Endothelial cell of umbilical vein (primary cell): ENCODE data around the gene MAPT. TPM values are rescaled to one million over a fixed set of nuclear protein-coding genes. Genes with fewer than 3 reads are reported as not detected.

ENCODE experiments used
- BruUV-seq: library from RNA; stranded (reverse); fragments of 400-500 nt; replicated peaks from 2 replicates; lab custom pipeline; 2021; lab: Mats Ljungman, UMichigan
- CTCF ChIA-PET: fragments of 300-600, 350-600 bp; sonication (Branson Sonifier 250); formaldehyde crosslinking; loops from one replicate; lab custom pipeline; 2021; ENCODE audit warnings: antibody characterized with exemption, inconsistent platforms; lab: Charles Lee
- POLR2A ChIA-PET: fragments of 300-600, 350-600 bp; sonication (Branson Sonifier 250); formaldehyde crosslinking; loops from one replicate; lab custom pipeline; 2021; ENCODE audit warnings: antibody characterized with exemption, inconsistent platforms; lab: Charles Lee
- DNase-seq: peaks from one replicate; pipeline ENCODE4 v3.0.0-alpha.2; 2011; ENCODE audit warnings: low read depth, low spot score
- FAIRE-seq: peaks from 2 replicates; lab custom pipeline; 2011; peaks lifted over from hg19 to GRCh38; lab: Jason Lieb, UNC
- H2AFZ ChIP-seq: 2 replicates; pipeline ENCODE4 v1.6.0; 2012; ENCODE audit warnings: low read depth, low read length, control low read depth, inconsistent platforms
- H3K27ac ChIP-seq: 2 replicates; pipeline ENCODE4 v1.5.1; 2011; ENCODE audit warnings: low read depth, mild to moderate bottlenecking, control low read depth, low read length, moderate library complexity; ENCODE audit not compliant: insufficient read depth
- H3K27me3 ChIP-seq, 2 experiments: 2 replicates each; pipeline versions ENCODE4 v1.6.0 to v1.6.1; 2011; ENCODE audit warnings: low read length in 2 of 2, mixed read lengths in 1 of 2; ENCODE audit not compliant: control insufficient read depth in 2 of 2, insufficient read depth in 2 of 2
- H3K36me3 ChIP-seq, 2 experiments: 2 replicates in 1 of 2; 3 replicates in 1 of 2; pipeline ENCODE4 v1.5.1; 2011; ENCODE audit warnings: low read length in 2 of 2, mild to moderate bottlenecking in 1 of 2, moderate library complexity in 1 of 2; ENCODE audit not compliant: control insufficient read depth in 2 of 2, insufficient read depth in 2 of 2; ENCODE audit errors: extremely low read depth in 1 of 2
- H3K4me1 ChIP-seq: 3 replicates; pipeline ENCODE4 v1.5.1; 2011; ENCODE audit warnings: mild to moderate bottlenecking, low read length; ENCODE audit not compliant: control insufficient read depth, insufficient read depth; ENCODE audit errors: extremely low read depth
- H3K4me2 ChIP-seq: 2 replicates; pipeline ENCODE4 v1.6.1; 2011; ENCODE audit warnings: low read length, control low read depth, mixed read lengths; ENCODE audit not compliant: insufficient read depth
- H3K4me3 ChIP-seq, 3 experiments: fragments of 200-600 bp in 1 of 3; sonication (generic), shearing (Covaris generic) in 1 of 3; replicated peaks in 1 of 3; 2 replicates each; pipeline ENCODE4 v1.5.1; 2011 to 2016; ENCODE audit warnings: control low read depth in 3 of 3, low read length in 3 of 3, mild to moderate bottlenecking in 2 of 3, inconsistent platforms in 1 of 3, low read depth in 1 of 3, moderate library complexity in 1 of 3; ENCODE audit not compliant: insufficient read depth in 1 of 3
- H3K79me2 ChIP-seq: 2 replicates; pipeline ENCODE4 v1.6.0; 2012; ENCODE audit warnings: low read length, inconsistent platforms; ENCODE audit not compliant: control insufficient read depth, insufficient read depth
- H3K9ac ChIP-seq: replicated peaks from 2 replicates; pipeline ENCODE3; 2011; ENCODE audit warnings: low read length, control low read depth; ENCODE audit not compliant: insufficient read depth; ENCODE audit errors: extremely low read depth
- H3K9me1 ChIP-seq: replicated peaks from 3 replicates; pipeline ENCODE4 v1.6.0; 2011; ENCODE audit warnings: mild to moderate bottlenecking, low read length; ENCODE audit not compliant: control insufficient read depth, insufficient read depth; ENCODE audit errors: extremely low read depth
- H3K9me3 ChIP-seq: replicated peaks from 2 replicates; pipeline ENCODE4 v1.5.1; 2012; ENCODE audit warnings: low read length, inconsistent platforms; ENCODE audit not compliant: control insufficient read depth, insufficient read depth
- H4K20me1 ChIP-seq: replicated peaks from 2 replicates; pipeline ENCODE3; 2011; ENCODE audit warnings: mild to moderate bottlenecking, low read length; ENCODE audit not compliant: control insufficient read depth, insufficient read depth; ENCODE audit errors: extremely low read depth
- CTCF ChIP-seq, 2 donors: IDR thresholded peaks; 1 replicate in 1 of 2; 2 replicates in 1 of 2; pipeline ENCODE4 v1.5.1; 2011; ENCODE audit warnings: low read length in 2 of 2, mild to moderate bottlenecking in 2 of 2, moderate library complexity in 2 of 2, control low read depth in 1 of 2, inconsistent platforms in 1 of 2, low read depth in 1 of 2; ENCODE audit not compliant: insufficient read depth in 1 of 2; ENCODE audit errors: extremely low read depth in 1 of 2
- FOS ChIP-seq: IDR thresholded peaks from 2 replicates; pipeline ENCODE4 v1.6.1; 2011; ENCODE audit warnings: mild to moderate bottlenecking, low read length, moderate library complexity, borderline replicate concordance; ENCODE audit not compliant: insufficient read depth
- GATA2 ChIP-seq: IDR thresholded peaks from 2 replicates; pipeline ENCODE4 v1.7.0; 2011; ENCODE audit warnings: low read depth, mild to moderate bottlenecking, moderate library complexity, mixed read lengths, low read length; ENCODE audit not compliant: insufficient read length, insufficient read depth
- JUN ChIP-seq: IDR thresholded peaks from 2 replicates; pipeline ENCODE4 v1.6.1; 2011; ENCODE audit warnings: borderline replicate concordance, low read depth; ENCODE audit not compliant: insufficient read length, insufficient read depth
- POLR2A ChIP-seq: IDR thresholded peaks from 2 replicates; pipeline ENCODE4 v1.6.1; 2012; ENCODE audit warnings: low read depth, mild to moderate bottlenecking, control low read depth, low read length
- dilution Hi-C: fragments of 300-500 bp; cut with MboI; formaldehyde crosslinking; loops from one replicate; pipeline ENCODE4 v1.15.0; 2019; ENCODE audit warnings: low sequenced_read_pairs; ENCODE audit not compliant: extremely low pct_ligation_motif_present
- intact Hi-C: fragments of 100-400 bp; cut with micrococcal nuclease; formaldehyde crosslinking; loops from one replicate; pipeline ENCODE4 v1.10.0; 2022
- polyA plus RNA-seq, 4 experiments: library from polyadenylated mRNA; depleted of rRNA in 3 of 4; stranded (reverse) in 3 of 4; unstranded in 1 of 4; fragments of >200 nt; gene quantifications; 2 replicates each; pipeline versions ENCODE4 v1.2.1 to v1.2.3, GENCODE V29; 2011 to 2012; ENCODE audit warnings: missing spikeins in 1 of 4
- total RNA-seq: library from RNA; stranded (reverse); gene quantifications from 2 replicates; pipeline ENCODE4 v1.2.3, GENCODE V29; 2021
- TF ChIP-seq, protein P1 (sequence below): IDR thresholded peaks from 2 replicates; pipeline ENCODE4 v1.6.1; 2011; ENCODE audit not compliant: insufficient read depth, insufficient read length

MAPT gene
- total and polyA plus RNA-seq, 2 donors (not counting 3 experiments of a cell fraction or from before 2014, with no cell fraction given), result 0.04 to 0.51 TPM

GRCh38 chr17:46002973-46003316 is 108.6 kb downstream of the MAPT start:
- no peak overlapping the region for H3K4me2 ChIP-seq
- no peaks in the 10 kb centered on the region for H3K9me1 ChIP-seq
- intact Hi-C loops (loop anchor here (1.0 to 5.0 kb wide), 3 partner anchors 41 to 210 kb away; partner anchors contain the start of gene KANSL1), dilution Hi-C loops (no loop called here)
- no peaks in the 10 kb centered on the region for H4K20me1 ChIP-seq
- FAIRE-seq (no peak), DNase-seq (no peak)
- TF ChIP-seq GATA2 (no peak), JUN (no peak), POLR2A (no peak), CTCF (IDR thresholded peaks at IDR 0.05; ENCODE audit: extremely low read depth in 1 of 2, insufficient read depth in 1 of 2, low read depth in 1 of 2, low read length in 2 of 2) (no peak), FOS (no peak)
- TF ChIP-seq, protein P1, sequence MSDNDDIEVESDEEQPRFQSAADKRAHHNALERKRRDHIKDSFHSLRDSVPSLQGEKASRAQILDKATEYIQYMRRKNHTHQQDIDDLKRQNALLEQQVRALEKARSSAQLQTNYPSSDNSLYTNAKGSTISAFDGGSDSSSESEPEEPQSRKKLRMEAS, result no peak
- no TSS peak for BruUV-seq
- H3K9ac ChIP-seq, result no peak overlapping the region
- H3K4me3 ChIP-seq, result no peak overlapping the region
- no peaks in the 10 kb centered on the region for H3K36me3 ChIP-seq
- no peaks in the 10 kb centered on the region for H3K4me1 ChIP-seq
- no peaks in the 10 kb centered on the region for H3K79me2 ChIP-seq
- H3K9me3 ChIP-seq, result no peaks in the 10 kb centered on the region
- no peak overlapping the region for H2AFZ ChIP-seq
- H3K27ac ChIP-seq, result no peak overlapping the region
- no peaks in the 10 kb centered on the region for H3K27me3 ChIP-seq
- ChIA-PET CTCF (interaction anchor here (2.6 to 5.2 kb wide), 3 partner anchors 42 to 284 kb away, joined by 11 to 50 read pairs (median 43); no protein-coding TSS in a partner anchor), POLR2A (no interaction called here)
